ENCODE results near the gene LRFN4.

LRFN4 gene

GRCh38 chr11:66868082-66868725 is 11.3 kb downstream of the LRFN4 start:
- TF ChIP-seq EZH2phosphoT487 (IDR thresholded peaks at IDR 0.05; ENCODE audit: low read length) (no peak), EZH2 (optimal IDR thresholded peaks at IDR 0.05; ENCODE audit: low read depth, low read length) (no peak)
- TF ChIP-seq, protein P1, sequence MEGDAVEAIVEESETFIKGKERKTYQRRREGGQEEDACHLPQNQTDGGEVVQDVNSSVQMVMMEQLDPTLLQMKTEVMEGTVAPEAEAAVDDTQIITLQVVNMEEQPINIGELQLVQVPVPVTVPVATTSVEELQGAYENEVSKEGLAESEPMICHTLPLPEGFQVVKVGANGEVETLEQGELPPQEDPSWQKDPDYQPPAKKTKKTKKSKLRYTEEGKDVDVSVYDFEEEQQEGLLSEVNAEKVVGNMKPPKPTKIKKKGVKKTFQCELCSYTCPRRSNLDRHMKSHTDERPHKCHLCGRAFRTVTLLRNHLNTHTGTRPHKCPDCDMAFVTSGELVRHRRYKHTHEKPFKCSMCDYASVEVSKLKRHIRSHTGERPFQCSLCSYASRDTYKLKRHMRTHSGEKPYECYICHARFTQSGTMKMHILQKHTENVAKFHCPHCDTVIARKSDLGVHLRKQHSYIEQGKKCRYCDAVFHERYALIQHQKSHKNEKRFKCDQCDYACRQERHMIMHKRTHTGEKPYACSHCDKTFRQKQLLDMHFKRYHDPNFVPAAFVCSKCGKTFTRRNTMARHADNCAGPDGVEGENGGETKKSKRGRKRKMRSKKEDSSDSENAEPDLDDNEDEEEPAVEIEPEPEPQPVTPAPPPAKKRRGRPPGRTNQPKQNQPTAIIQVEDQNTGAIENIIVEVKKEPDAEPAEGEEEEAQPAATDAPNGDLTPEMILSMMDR (IDR thresholded peaks at IDR 0.05; ENCODE audit: low read length): no peak
- Histone ChIP-seq H3K36me3 (replicated peaks; ENCODE audit: insufficient read depth, low read length) (no peaks in the 10 kb centered on the region), H3F3A (ENCODE audit: insufficient read depth, low read length) (peaks cover 14% of the 10 kb centered on the region), H3K9me2 (replicated peaks; ENCODE audit: insufficient read depth, low read length) (no peaks in the 10 kb centered on the region), H3K9me3 (replicated peaks; ENCODE audit: insufficient read depth, low read length) (no peaks in the 10 kb centered on the region), H3K4me2 (ENCODE audit: low read depth, low read length) (peak overlapping the region; percentile 80), H3K4me3 (ENCODE audit: low read length) (peak overlapping the region; percentile 42), H3K27me3 (replicated peaks; ENCODE audit: insufficient read depth, low read length) (peaks cover 6% of the 10 kb centered on the region; the same call in 1 of the 2 replicates), H3K4me1 (ENCODE audit: low read length) (peaks cover 33% of the 10 kb centered on the region), H3K9ac (ENCODE audit: low read length) (no peak overlapping the region; the same call in 1 of the 2 replicates), H2AFZ (ENCODE audit: low read length) (peak overlapping the region; percentile 28), H3K79me2 (ENCODE audit: low read length) (no peaks in the 10 kb centered on the region), H4K20me1 (ENCODE audit: insufficient read depth, low read length) (no peaks in the 10 kb centered on the region), H3K27ac (ENCODE audit: low read length) (no peak overlapping the region)
- DNase-seq: no peak

DNA sequence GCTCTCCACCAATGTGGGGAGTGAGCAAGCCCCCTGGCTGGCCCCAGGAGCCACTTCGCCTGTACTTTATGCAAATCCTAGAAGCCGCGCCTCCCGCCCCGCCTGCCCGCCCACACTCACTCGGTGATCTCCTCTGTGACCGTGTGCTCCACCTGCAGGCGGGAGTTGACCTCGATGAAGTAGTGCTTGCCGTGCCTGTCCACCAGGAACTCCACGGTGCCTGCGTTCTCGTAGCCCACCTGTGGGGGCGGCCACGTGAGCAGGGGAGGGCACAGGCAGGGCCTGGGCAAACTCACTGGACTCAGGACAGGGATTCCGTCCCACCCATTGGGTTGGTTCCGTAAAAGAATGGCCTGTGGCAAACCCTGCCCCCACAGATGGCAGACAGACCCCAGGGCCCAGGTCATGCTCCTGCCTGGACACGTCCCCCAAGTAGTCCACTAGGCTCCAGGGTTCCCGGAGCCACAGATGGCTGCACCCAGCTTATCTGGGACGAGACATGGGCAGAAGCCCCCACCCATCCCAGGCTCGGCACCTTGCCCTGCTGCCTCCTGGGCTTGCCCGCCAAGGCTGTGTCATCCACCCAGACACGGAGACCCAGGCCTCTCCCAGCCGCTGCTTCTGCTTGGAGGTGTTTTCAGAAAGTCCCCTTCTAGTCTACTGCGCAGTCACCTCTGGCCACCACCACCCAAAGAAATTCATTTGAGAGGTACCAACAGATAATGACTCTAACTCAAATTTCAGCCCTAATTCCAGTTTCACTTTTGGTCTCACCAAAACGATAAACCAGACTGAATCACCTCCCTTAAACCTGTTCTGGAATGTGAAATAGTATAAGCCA is 12.1 kb downstream of the LRFN4 start:
- peaks cover 26% of the 10 kb centered on the region for H3K4me1 ChIP-seq (ENCODE audit: low read length)
- no peaks in the 10 kb centered on the region for H4K20me1 ChIP-seq (ENCODE audit: insufficient read depth, low read length)

GRCh38 chr11:66869567-66869870 is 12.7 kb downstream of the LRFN4 start:
- Histone ChIP-seq H3K27ac (ENCODE audit: low read length) (peak overlapping the region; percentile 41; the same call in 1 of the 2 replicates), H3K4me3 (ENCODE audit: low read length) (peak overlapping the region; percentile 42), H3K9me2 (replicated peaks; ENCODE audit: insufficient read depth, low read length) (no peaks in the 10 kb centered on the region), H3K4me2 (ENCODE audit: low read depth, low read length) (peak overlapping the region; percentile 80), H3K9me3 (replicated peaks; ENCODE audit: insufficient read depth, low read length) (no peaks in the 10 kb centered on the region), H3F3A (ENCODE audit: insufficient read depth, low read length) (0 out of 2 replicates have a peak, but pooled peaks cover 3% of the 10 kb centered on the region), H3K27me3 (replicated peaks; ENCODE audit: insufficient read depth, low read length) (peaks cover 4% of the 10 kb centered on the region; the same call in 1 of the 2 replicates), H3K4me1 (ENCODE audit: low read length) (peaks cover 20% of the 10 kb centered on the region; the same call in 1 of the 2 replicates), H3K9ac (ENCODE audit: low read length) (peak overlapping the region; percentile 58; the same call in 1 of the 2 replicates), H3K79me2 (ENCODE audit: low read length) (no peaks in the 10 kb centered on the region), H4K20me1 (ENCODE audit: insufficient read depth, low read length) (no peaks in the 10 kb centered on the region), H3K36me3 (replicated peaks; ENCODE audit: insufficient read depth, low read length) (no peaks in the 10 kb centered on the region), H2AFZ (ENCODE audit: low read length) (peak overlapping the region; percentile 28)
- no peak for TF ChIP-seq EZH2 (optimal IDR thresholded peaks at IDR 0.05; ENCODE audit: low read depth, low read length)
- TF ChIP-seq, protein P1 (IDR thresholded peaks at IDR 0.05; ENCODE audit: low read length): no peak
- TF ChIP-seq EZH2phosphoT487 (IDR thresholded peaks at IDR 0.05; ENCODE audit: low read length): no peak
- no peak for DNase-seq

More for the DNA sequence above, 12.1 kb downstream of the LRFN4 start:
- no peaks in the 10 kb centered on the region for H3K79me2 ChIP-seq (ENCODE audit: low read length)
- H2AFZ ChIP-seq (ENCODE audit: low read length): peak overlapping the region; percentile 28
- peak overlapping the region; percentile 42 for H3K4me3 ChIP-seq (ENCODE audit: low read length)
- peak overlapping the region; percentile 41; the same call in 1 of the 2 replicates for H3K27ac ChIP-seq (ENCODE audit: low read length)
- peak; percentile 93 for DNase-seq
- TF ChIP-seq, protein P1 (IDR thresholded peaks at IDR 0.05; ENCODE audit: low read length): peak; percentile 81
- TF ChIP-seq EZH2 (optimal IDR thresholded peaks at IDR 0.05; ENCODE audit: low read depth, low read length) (no peak), EZH2phosphoT487 (IDR thresholded peaks at IDR 0.05; ENCODE audit: low read length) (no peak)
- peaks cover 7% of the 10 kb centered on the region; the same call in 1 of the 2 replicates for H3F3A ChIP-seq (ENCODE audit: insufficient read depth, low read length)
- no peaks in the 10 kb centered on the region for H3K36me3 ChIP-seq (replicated peaks; ENCODE audit: insufficient read depth, low read length)
- H3K4me2 ChIP-seq (ENCODE audit: low read depth, low read length): peak overlapping the region; percentile 80
- H3K9me2 ChIP-seq (replicated peaks; ENCODE audit: insufficient read depth, low read length): no peaks in the 10 kb centered on the region
- peak overlapping the region; percentile 58 for H3K9ac ChIP-seq (ENCODE audit: low read length)
- H3K9me3 ChIP-seq (replicated peaks; ENCODE audit: insufficient read depth, low read length): no peaks in the 10 kb centered on the region
- H3K27me3 ChIP-seq (replicated peaks; ENCODE audit: insufficient read depth, low read length): no peaks in the 10 kb centered on the region
